HL-60 (cell line): ENCODE data around the gene RHO.

Experiments used
- GABPA ChIP-seq: IDR thresholded peaks from 2 replicates; pipeline ENCODE4 v1.6.1; 2012; ENCODE audit warnings: low read depth
- POLR2AphosphoS5 ChIP-seq: IDR thresholded peaks from 2 replicates; pipeline ENCODE4 v1.6.1; 2012; ENCODE audit warnings: low read depth
- TF ChIP-seq, protein P1 (sequence below): IDR thresholded peaks from one replicate; pipeline ENCODE4 v1.5.1; 2011; ENCODE audit warnings: low read length, control low read depth, inconsistent platforms; ENCODE audit not compliant: insufficient read depth
- TF ChIP-seq, protein P2 (sequence below): IDR thresholded peaks from 2 replicates; pipeline ENCODE4 v1.6.1; 2012; ENCODE audit warnings: low read depth; ENCODE audit not compliant: insufficient replicate concordance

DNA sequence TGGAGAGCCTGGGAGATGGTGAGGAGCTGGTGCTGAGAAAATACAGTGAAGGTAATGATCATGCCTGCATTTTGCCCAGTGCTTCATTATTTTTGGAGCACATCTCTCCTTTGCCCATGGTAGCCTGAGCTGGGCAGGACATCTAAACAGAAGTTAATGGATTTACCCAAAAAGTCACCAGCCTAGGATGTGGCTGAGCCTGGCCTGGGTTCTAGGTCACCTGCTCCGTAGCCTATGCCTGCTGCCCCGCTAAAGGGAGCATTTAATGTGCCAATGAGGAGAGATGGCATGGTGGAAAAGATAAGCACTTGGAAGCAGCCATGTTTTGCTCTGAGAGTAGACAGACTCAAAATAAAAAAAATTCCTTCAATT is 41.8 kb upstream of the RHO start:
- TF ChIP-seq, protein P1, sequence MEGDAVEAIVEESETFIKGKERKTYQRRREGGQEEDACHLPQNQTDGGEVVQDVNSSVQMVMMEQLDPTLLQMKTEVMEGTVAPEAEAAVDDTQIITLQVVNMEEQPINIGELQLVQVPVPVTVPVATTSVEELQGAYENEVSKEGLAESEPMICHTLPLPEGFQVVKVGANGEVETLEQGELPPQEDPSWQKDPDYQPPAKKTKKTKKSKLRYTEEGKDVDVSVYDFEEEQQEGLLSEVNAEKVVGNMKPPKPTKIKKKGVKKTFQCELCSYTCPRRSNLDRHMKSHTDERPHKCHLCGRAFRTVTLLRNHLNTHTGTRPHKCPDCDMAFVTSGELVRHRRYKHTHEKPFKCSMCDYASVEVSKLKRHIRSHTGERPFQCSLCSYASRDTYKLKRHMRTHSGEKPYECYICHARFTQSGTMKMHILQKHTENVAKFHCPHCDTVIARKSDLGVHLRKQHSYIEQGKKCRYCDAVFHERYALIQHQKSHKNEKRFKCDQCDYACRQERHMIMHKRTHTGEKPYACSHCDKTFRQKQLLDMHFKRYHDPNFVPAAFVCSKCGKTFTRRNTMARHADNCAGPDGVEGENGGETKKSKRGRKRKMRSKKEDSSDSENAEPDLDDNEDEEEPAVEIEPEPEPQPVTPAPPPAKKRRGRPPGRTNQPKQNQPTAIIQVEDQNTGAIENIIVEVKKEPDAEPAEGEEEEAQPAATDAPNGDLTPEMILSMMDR = no peak
- no peak for TF ChIP-seq POLR2AphosphoS5
- TF ChIP-seq GABPA = no peak
- TF ChIP-seq, protein P2, sequence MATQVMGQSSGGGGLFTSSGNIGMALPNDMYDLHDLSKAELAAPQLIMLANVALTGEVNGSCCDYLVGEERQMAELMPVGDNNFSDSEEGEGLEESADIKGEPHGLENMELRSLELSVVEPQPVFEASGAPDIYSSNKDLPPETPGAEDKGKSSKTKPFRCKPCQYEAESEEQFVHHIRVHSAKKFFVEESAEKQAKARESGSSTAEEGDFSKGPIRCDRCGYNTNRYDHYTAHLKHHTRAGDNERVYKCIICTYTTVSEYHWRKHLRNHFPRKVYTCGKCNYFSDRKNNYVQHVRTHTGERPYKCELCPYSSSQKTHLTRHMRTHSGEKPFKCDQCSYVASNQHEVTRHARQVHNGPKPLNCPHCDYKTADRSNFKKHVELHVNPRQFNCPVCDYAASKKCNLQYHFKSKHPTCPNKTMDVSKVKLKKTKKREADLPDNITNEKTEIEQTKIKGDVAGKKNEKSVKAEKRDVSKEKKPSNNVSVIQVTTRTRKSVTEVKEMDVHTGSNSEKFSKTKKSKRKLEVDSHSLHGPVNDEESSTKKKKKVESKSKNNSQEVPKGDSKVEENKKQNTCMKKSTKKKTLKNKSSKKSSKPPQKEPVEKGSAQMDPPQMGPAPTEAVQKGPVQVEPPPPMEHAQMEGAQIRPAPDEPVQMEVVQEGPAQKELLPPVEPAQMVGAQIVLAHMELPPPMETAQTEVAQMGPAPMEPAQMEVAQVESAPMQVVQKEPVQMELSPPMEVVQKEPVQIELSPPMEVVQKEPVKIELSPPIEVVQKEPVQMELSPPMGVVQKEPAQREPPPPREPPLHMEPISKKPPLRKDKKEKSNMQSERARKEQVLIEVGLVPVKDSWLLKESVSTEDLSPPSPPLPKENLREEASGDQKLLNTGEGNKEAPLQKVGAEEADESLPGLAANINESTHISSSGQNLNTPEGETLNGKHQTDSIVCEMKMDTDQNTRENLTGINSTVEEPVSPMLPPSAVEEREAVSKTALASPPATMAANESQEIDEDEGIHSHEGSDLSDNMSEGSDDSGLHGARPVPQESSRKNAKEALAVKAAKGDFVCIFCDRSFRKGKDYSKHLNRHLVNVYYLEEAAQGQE = no peak
